ENCODE results near the gene FOCAD.

Gene FOCAD

DNA sequence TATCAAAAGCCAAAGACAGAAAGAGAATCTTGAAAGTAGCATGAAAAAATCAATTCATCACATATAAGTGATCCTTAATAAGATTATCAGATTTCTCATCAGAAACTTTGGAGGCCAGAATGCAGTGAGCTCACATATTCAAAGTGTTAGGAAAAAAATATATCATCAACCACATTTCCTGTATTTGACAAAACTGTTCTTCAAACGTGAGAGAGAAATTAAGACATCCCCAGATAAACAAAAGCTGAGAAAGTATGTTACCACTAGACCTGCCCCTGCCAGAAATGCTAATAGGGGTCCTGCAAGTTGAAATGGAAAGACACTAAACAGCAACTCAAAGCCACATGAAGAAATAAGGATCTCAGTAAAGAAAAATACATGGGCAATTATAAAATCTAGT lies 317.5 kb downstream of the FOCAD start:
- no peak for TF ChIP-seq CTCF (conservative IDR thresholded peaks at IDR 0.05; ENCODE audit: low read length)
- DNase-seq (ENCODE audit: low read depth): no peak
- no peak overlapping the region for H3K4me3 ChIP-seq (ENCODE audit: low read length)

GRCh38 chr9:21002040-21002439 lies 318.0 kb downstream of the FOCAD start:
- DNase-seq (ENCODE audit: low read depth): no peak
- no peak overlapping the region for H3K4me3 ChIP-seq (ENCODE audit: low read length)
- TF ChIP-seq CTCF (conservative IDR thresholded peaks at IDR 0.05; ENCODE audit: low read length): no peak

- no peak overlapping the region for H3K4me3 ChIP-seq (ENCODE audit: low read length)
- TF ChIP-seq CTCF (conservative IDR thresholded peaks at IDR 0.05; ENCODE audit: low read length): no peak
- DNase-seq (ENCODE audit: low read depth): peak; percentile 36
These were observed 331.2 kb downstream of the FOCAD start for GRCh38 chr9:21015129-21015815.

- no peak overlapping the region for H3K4me3 ChIP-seq (ENCODE audit: low read length)
- no peak for TF ChIP-seq CTCF (conservative IDR thresholded peaks at IDR 0.05; ENCODE audit: low read length)
- DNase-seq (ENCODE audit: low read depth): no peak
These were observed 331.9 kb downstream of the FOCAD start for GRCh38 chr9:21015995-21016394.

- peak; percentile 25 for DNase-seq (ENCODE audit: low read depth)
- TF ChIP-seq CTCF (conservative IDR thresholded peaks at IDR 0.05; ENCODE audit: low read length): no peak
- H3K4me3 ChIP-seq (ENCODE audit: low read length): no peak overlapping the region
These were observed 332.8 kb downstream of the FOCAD start for GRCh38 chr9:21016701-21017491.

- no peak for DNase-seq (ENCODE audit: low read depth)
- TF ChIP-seq CTCF (conservative IDR thresholded peaks at IDR 0.05; ENCODE audit: low read length): no peak
- H3K4me3 ChIP-seq (ENCODE audit: low read length): no peak overlapping the region
These were observed 334.1 kb downstream of the FOCAD start for GRCh38 chr9:21018177-21018576.

GRCh38 chr9:21023861-21024260 lies 339.8 kb downstream of the FOCAD start:
- no peak overlapping the region for H3K4me3 ChIP-seq (ENCODE audit: low read length)
- no peak for TF ChIP-seq CTCF (conservative IDR thresholded peaks at IDR 0.05; ENCODE audit: low read length)
- no peak for DNase-seq (ENCODE audit: low read depth)
